K562 (cell line): ENCODE results near the gene POLR1A. TPM values are rescaled to one million over a fixed set of nuclear protein-coding genes. Genes with fewer than 3 reads are reported as not detected.

Experiments
- ATAC-seq: fragments of 200-7000 bp; cut with Tn5 transposase; 3 replicates; pipeline ENCODE4 v1.9.1; 2020; ENCODE audit warnings: moderate library complexity
- BruUV-seq: library from RNA; stranded (reverse); fragments of 400-500 nt; replicated peaks from 2 replicates; lab custom pipeline; 2021; lab: Mats Ljungman, UMichigan
- CTCF ChIA-PET: fragments of 300-600 bp; formaldehyde crosslinking; extraction: SDS; loops from one replicate; lab custom pipeline; 2021; ENCODE audit warnings: low intra/inter-chr PET ratio; lab: Yijun Ruan, JAX
- POLR2A ChIA-PET: fragments of 300-600, 350-650 bp; sonication (Branson Sonifier 250); formaldehyde crosslinking; extraction: SDS; loops from one replicate; lab custom pipeline; 2021; ENCODE audit warnings: antibody characterized with exemption, inconsistent platforms; lab: Yijun Ruan, JAX
- DNase-seq, 4 experiments: peaks; one replicate each; pipeline versions ENCODE4 v3.0.0 to v3.0.0-alpha.2; 2011 to 2018; ENCODE audit warnings: low spot score in 3 of 4, mixed read lengths in 3 of 4; ENCODE audit errors: extremely low read depth in 1 of 4
- FAIRE-seq: peaks from 2 replicates; lab custom pipeline; 2011; peaks lifted over from hg19 to GRCh38; lab: Jason Lieb, UNC
- H2AFZ ChIP-seq: 2 replicates; pipeline ENCODE4 v1.6.0; 2011; ENCODE audit warnings: low read depth, low read length, control low read depth, inconsistent platforms
- H3K27ac ChIP-seq: fragments of 200-600 bp; 3 replicates; pipeline ENCODE4 v1.8.0; 2011; ENCODE audit warnings: low read depth, mild to moderate bottlenecking, control low read depth, inconsistent platforms, low read length, moderate library complexity, mixed read lengths; ENCODE audit errors: extremely low read depth
- H3K27me3 ChIP-seq, 2 experiments: fragments of 300-600 bp in 1 of 2; 2 replicates in 1 of 2; 3 replicates in 1 of 2; pipeline versions ENCODE4 v1.6.0 to v1.8.0; 2011; ENCODE audit warnings: inconsistent platforms in 2 of 2, low read length in 2 of 2, mild to moderate bottlenecking in 1 of 2, mixed read lengths in 1 of 2, moderate library complexity in 1 of 2; ENCODE audit not compliant: control insufficient read depth in 2 of 2, insufficient read depth in 2 of 2
- H3K36me3 ChIP-seq: fragments of 300-600 bp; 3 replicates; pipeline ENCODE4 v1.8.0; 2011; ENCODE audit warnings: mild to moderate bottlenecking, low read length, inconsistent platforms; ENCODE audit not compliant: control insufficient read depth, insufficient read depth
- H3K4me1 ChIP-seq, 2 experiments: fragments of 200-600 bp in 1 of 2; replicated peaks in 1 of 2; 2 replicates in 1 of 2; 3 replicates in 1 of 2; pipeline versions ENCODE4 v1.5.1 to v1.8.0; 2011; ENCODE audit warnings: inconsistent platforms in 2 of 2, low read length in 2 of 2, mild to moderate bottlenecking in 1 of 2, mixed read lengths in 1 of 2, moderate library complexity in 1 of 2; ENCODE audit not compliant: control insufficient read depth in 2 of 2, insufficient read depth in 2 of 2
- H3K4me2 ChIP-seq: 2 replicates; pipeline ENCODE4 v1.6.1; 2011; ENCODE audit warnings: low read length, control low read depth, inconsistent platforms, mixed read lengths; ENCODE audit not compliant: insufficient read depth
- H3K4me3 ChIP-seq: fragments of 200-600 bp; sonication (generic), shearing (Covaris generic); 2 replicates; pipeline ENCODE4 v1.5.1; 2016; ENCODE audit warnings: control low read depth, inconsistent platforms
- H3K79me2 ChIP-seq: fragments of 200-600 bp; 3 replicates; pipeline ENCODE4 v1.8.0; 2011; ENCODE audit warnings: low read length, inconsistent platforms; ENCODE audit not compliant: control insufficient read depth, insufficient read depth
- H3K9ac ChIP-seq, 2 experiments: 2 replicates each; pipeline versions ENCODE4 v1.6.0 to v1.6.1; 2011; ENCODE audit warnings: low read depth in 2 of 2, low read length in 2 of 2, control low read depth in 1 of 2, inconsistent platforms in 1 of 2, mild to moderate bottlenecking in 1 of 2, mixed read lengths in 1 of 2; ENCODE audit not compliant: insufficient read depth in 1 of 2
- H3K9me1 ChIP-seq: one replicate; pipeline ENCODE4 v1.6.0; 2011; ENCODE audit warnings: inconsistent platforms, mild to moderate bottlenecking, low read length, moderate library complexity; ENCODE audit not compliant: control insufficient read depth, insufficient read depth
- H3K9me3 ChIP-seq: replicated peaks from 2 replicates; pipeline ENCODE4 v1.5.1; 2011; ENCODE audit warnings: low read depth, low read length, inconsistent platforms; ENCODE audit not compliant: control insufficient read depth, insufficient read depth
- H4K20me1 ChIP-seq: replicated peaks from 2 replicates; pipeline ENCODE4 v1.6.1; 2011; ENCODE audit warnings: low read length, inconsistent platforms, mixed read lengths; ENCODE audit not compliant: control insufficient read depth, insufficient read depth
- ZNF121 ChIP-seq: sonication (generic); formaldehyde crosslinking; conservative IDR thresholded peaks from 2 replicates; pipeline ENCODE4 v1.8.0; 2022; ENCODE audit warnings: missing genetic modification reagents
- WGBS: fragments of 100-300 bp; shearing (Covaris generic); methylation state at CpG from one replicate; pipeline ENCODE4 v1.1.6; 2016; ENCODE audit warnings: low coverage, mixed read lengths; ENCODE audit not compliant: insufficient coverage; ENCODE audit errors: missing lambda C conversion rate; 5-methylcytosine and 5-hydroxymethylcytosine counted together
- in situ Hi-C: fragments of 300-500 bp; cut with MboI; formaldehyde crosslinking; loops from 4 replicates; pipeline ENCODE4 v1.15.0; 2018; ENCODE audit warnings: inconsistent platforms, mixed read lengths
- intact Hi-C: fragments of 100-400 bp; cut with micrococcal nuclease; formaldehyde crosslinking; loops from 2 replicates; pipeline ENCODE4 v1.14.2; 2022
- polyA plus RNA-seq, 8 experiments: library from polyadenylated mRNA; depleted of rRNA in 4 of 8; stranded (reverse) in 5 of 8; unstranded in 3 of 8; fragments of >200 nt; fragmentation: Nextera tagmentation in 2 of 8; fragmentation: Illumina TruSeq in 1 of 8; extraction: Ambion mirVana in 2 of 8; extraction: Trizol in 1 of 8; gene quantifications; 2 replicates each; pipeline versions ENCODE4 v1.2.1 to v1.2.3, GENCODE V29; 2011 to 2014; ENCODE audit warnings: inconsistent platforms in 1 of 8, missing spikeins in 1 of 8
- total RNA-seq, 7 experiments: library from RNA; depleted of rRNA in 6 of 7; stranded (reverse); fragments of >200 nt in 6 of 7; fragmentation: Illumina TruSeq in 2 of 7; extraction: Trizol in 2 of 7; gene quantifications; 2 replicates each; pipeline versions ENCODE4 v1.2.1 to v1.2.3, GENCODE V29; 2011 to 2021; ENCODE audit warnings: low replicate concordance in 1 of 7
- TF ChIP-seq, protein P1 (sequence below): fragments of 450-650 bp; IDR thresholded peaks from 2 replicates; pipeline ENCODE4 v1.6.1; 2016; ENCODE audit warnings: low read depth

Gene POLR1A
- total and polyA plus RNA-seq, 9 of the 15 experiments (the other 6 are each of a cell fraction or from before 2014, with no cell fraction given), result 3.0 to 72.1 (median 21.8) TPM

DNA sequence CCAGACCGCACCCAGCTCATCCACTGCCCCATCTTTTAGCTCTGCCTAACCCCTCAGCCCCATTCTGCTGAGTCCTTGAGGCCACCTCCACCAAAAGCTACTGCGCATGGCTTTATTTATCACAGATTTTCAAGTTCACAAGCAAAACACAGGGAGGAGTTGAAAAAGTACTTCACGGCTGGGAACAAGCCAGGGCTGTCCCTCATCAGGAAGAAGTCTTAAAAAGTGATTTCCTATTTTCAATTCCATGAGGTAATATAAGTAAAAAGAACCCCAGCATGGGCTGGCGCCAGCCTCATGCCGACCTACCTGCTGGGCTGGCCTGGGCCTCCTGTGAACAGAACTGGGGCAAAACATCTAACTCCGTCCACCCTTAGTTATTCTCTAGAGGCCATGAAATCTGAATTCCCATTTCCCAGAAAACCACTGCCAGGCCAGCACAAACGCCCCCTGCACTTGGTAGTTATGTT, 69.0 kb downstream of the POLR1A start:
- H3K4me3 ChIP-seq, result no peak overlapping the region
- BruUV-seq, result no TSS peak
- no peak for TF ChIP-seq ZNF121 (CRISPR knock-in tag)
- TF ChIP-seq, protein P1, sequence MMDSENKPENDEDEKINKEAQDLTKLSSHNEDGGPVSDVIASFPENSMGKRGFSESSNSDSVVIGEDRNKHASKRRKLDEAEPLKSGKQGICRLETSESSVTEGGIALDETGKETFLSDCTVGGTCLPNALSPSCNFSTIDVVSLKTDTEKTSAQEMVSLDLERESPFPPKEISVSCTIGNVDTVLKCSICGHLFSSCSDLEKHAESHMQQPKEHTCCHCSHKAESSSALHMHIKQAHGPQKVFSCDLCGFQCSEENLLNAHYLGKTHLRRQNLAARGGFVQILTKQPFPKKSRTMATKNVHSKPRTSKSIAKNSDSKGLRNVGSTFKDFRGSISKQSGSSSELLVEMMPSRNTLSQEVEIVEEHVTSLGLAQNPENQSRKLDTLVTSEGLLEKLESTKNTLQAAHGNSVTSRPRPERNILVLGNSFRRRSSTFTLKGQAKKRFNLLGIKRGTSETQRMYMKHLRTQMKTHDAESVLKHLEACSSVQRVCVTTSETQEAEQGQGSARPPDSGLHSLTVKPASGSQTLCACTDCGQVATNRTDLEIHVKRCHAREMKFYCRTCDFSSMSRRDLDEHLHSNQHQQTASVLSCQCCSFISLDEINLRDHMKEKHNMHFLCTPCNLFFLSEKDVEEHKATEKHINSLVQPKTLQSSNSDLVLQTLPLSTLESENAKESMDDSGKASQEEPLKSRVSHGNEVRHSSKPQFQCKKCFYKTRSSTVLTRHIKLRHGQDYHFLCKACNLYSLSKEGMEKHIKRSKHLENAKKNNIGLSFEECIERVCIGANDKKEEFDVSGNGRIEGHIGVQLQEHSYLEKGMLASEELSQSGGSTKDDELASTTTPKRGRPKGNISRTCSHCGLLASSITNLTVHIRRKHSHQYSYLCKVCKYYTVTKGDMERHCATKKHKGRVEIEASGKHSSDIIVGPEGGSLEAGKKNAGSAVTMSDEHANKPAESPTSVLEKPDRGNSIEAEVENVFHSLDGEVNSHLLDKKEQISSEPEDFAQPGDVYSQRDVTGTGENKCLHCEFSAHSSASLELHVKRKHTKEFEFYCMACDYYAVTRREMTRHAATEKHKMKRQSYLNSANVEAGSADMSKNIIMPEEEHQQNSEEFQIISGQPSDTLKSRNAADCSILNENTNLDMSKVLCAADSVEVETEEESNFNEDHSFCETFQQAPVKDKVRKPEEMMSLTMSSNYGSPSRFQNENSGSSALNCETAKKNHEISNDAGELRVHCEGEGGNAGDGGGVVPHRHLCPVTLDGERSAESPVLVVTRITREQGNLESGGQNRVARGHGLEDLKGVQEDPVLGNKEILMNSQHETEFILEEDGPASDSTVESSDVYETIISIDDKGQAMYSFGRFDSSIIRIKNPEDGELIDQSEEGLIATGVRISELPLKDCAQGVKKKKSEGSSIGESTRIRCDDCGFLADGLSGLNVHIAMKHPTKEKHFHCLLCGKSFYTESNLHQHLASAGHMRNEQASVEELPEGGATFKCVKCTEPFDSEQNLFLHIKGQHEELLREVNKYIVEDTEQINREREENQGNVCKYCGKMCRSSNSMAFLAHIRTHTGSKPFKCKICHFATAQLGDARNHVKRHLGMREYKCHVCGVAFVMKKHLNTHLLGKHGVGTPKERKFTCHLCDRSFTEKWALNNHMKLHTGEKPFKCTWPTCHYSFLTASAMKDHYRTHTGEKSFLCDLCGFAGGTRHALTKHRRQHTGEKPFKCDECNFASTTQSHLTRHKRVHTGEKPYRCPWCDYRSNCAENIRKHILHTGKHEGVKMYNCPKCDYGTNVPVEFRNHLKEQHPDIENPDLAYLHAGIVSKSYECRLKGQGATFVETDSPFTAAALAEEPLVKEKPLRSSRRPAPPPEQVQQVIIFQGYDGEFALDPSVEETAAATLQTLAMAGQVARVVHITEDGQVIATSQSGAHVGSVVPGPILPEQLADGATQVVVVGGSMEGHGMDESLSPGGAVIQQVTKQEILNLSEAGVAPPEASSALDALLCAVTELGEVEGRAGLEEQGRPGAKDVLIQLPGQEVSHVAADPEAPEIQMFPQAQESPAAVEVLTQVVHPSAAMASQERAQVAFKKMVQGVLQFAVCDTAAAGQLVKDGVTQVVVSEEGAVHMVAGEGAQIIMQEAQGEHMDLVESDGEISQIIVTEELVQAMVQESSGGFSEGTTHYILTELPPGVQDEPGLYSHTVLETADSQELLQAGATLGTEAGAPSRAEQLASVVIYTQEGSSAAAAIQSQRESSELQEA, result no peak

More for the DNA sequence above, 69.0 kb downstream of the POLR1A start:
- in situ Hi-C loops, result no loop called here
- FAIRE-seq, result no peak
- no peak overlapping the region for H3K27ac ChIP-seq
- no peak overlapping the region; a peak in 1 of 4 replicates for H3K9ac ChIP-seq
- CTCF ChIA-PET, result no interaction called here
- no peak for ATAC-seq
- no peaks in the 10 kb centered on the region for H3K27me3 ChIP-seq
- no peaks in the 10 kb centered on the region for H3K9me3 ChIP-seq
- no peak overlapping the region for H3K4me2 ChIP-seq
- DNase-seq, result no peak
- 93% methylated on average over 7 of the region's 7 CpGs for WGBS
- peaks cover 100% of the 10 kb centered on the region; the same call in 2 of the 3 replicates for H3K36me3 ChIP-seq
- H2AFZ ChIP-seq, result no peak overlapping the region
- peaks cover 0 to 8% of the 10 kb centered on the region in 2 experiments; a peak in 3 of 5 replicates for H3K4me1 ChIP-seq
- no peaks in the 10 kb centered on the region for H3K9me1 ChIP-seq
- intact Hi-C loops, result no loop called here
- POLR2A ChIA-PET, result interaction anchor here (0.8 to 1.4 kb wide), 4 partner anchors 10 to 135 kb away, joined by 3 to 5 read pairs (median 4); no protein-coding TSS in a partner anchor
- H4K20me1 ChIP-seq, result no peaks in the 10 kb centered on the region
- no peaks in the 10 kb centered on the region for H3K79me2 ChIP-seq
